Globus pallidus (tissue), 1 donor: Measurements from ENCODE around the gene PTDSS2.
A peak's percentile ranks its signal among the peaks of the same experiment; 100 is the strongest.

Source experiments
- DNase-seq: peaks from one replicate; pipeline ENCODE4 v3.0.0-alpha.2; 2015; ENCODE audit warnings: low spot score

The PTDSS2 gene

GRCh38 chr11:532986-533585 lies 83.0 kb downstream of the PTDSS2 start:
- DNase-seq: no peak

- DNase-seq: no peak
Measured at GRCh38 chr11:533586-534395, 83.7 kb downstream of the PTDSS2 start.

GRCh38 chr11:534396-535209 lies 84.5 kb downstream of the PTDSS2 start:
- no peak for DNase-seq

GRCh38 chr11:535210-535518 lies 85.1 kb downstream of the PTDSS2 start:
- DNase-seq: no peak

GRCh38 chr11:535519-536454 lies 85.7 kb downstream of the PTDSS2 start, which contains the start of gene HRAS:
TSS of gene HRAS (minus strand) at chr11:535576.
- DNase-seq: peak; percentile 93

GRCh38 chr11:536841-537621 lies 87.0 kb downstream of the PTDSS2 start, which contains the start of gene LRRC56:
TSS of gene LRRC56 (plus strand) at chr11:537527. CDS start at chr11:540685, 3,158 bp downstream.
- no peak for DNase-seq

- DNase-seq: no peak
Measured at GRCh38 chr11:537622-538430, 87.7 kb downstream of the PTDSS2 start.

GRCh38 chr11:538431-539051 lies 88.5 kb downstream of the PTDSS2 start:
- DNase-seq: no peak

GRCh38 chr11:539971-540481 lies 89.9 kb downstream of the PTDSS2 start:
- no peak for DNase-seq
